GM12865 (cell line): ENCODE data around the gene COPZ1.

Experiments
- DNase-seq: peaks from one replicate; pipeline ENCODE4 v3.0.0; 2010; ENCODE audit warnings: low read depth
- H3K4me3 ChIP-seq: 2 replicates; pipeline ENCODE4 v1.5.1; 2011; ENCODE audit warnings: mild to moderate bottlenecking, low read depth, low read length, control low read depth
- TF ChIP-seq, protein P1 (sequence below): IDR thresholded peaks from 2 replicates; pipeline ENCODE4 v1.5.1; 2011; ENCODE audit warnings: low read length, control low read depth, low read depth, inconsistent platforms; ENCODE audit not compliant: insufficient read depth; ENCODE audit errors: missing control alignments

COPZ1 gene

DNA sequence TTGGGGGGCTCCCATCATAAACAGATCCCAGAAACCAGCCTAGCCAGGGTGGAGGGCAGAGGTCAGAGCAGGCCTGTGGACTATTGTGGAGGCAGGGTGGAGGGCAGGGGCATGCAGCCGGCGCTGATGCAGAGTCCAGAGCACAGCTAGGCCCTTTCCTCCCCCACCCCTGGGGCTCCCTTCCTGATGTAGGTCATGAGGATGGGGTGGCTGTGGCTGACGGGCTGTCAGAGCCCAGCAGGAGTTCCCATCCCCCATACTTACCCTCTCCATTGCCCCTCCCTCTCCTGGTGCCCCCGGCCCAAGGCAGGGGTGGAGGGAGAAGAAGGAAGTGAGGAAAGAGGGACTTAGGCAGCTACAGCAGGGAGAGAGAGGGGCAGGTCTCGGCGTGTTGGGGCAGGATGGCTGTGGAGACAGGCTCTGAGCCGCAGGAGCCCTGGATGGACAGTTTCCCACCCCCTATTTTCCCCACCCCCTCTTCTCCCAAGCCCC, 65.3 kb downstream of the COPZ1 start:
- no peak for DNase-seq
- H3K4me3 ChIP-seq = no peak overlapping the region
- TF ChIP-seq, protein P1, sequence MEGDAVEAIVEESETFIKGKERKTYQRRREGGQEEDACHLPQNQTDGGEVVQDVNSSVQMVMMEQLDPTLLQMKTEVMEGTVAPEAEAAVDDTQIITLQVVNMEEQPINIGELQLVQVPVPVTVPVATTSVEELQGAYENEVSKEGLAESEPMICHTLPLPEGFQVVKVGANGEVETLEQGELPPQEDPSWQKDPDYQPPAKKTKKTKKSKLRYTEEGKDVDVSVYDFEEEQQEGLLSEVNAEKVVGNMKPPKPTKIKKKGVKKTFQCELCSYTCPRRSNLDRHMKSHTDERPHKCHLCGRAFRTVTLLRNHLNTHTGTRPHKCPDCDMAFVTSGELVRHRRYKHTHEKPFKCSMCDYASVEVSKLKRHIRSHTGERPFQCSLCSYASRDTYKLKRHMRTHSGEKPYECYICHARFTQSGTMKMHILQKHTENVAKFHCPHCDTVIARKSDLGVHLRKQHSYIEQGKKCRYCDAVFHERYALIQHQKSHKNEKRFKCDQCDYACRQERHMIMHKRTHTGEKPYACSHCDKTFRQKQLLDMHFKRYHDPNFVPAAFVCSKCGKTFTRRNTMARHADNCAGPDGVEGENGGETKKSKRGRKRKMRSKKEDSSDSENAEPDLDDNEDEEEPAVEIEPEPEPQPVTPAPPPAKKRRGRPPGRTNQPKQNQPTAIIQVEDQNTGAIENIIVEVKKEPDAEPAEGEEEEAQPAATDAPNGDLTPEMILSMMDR = no peak

DNA sequence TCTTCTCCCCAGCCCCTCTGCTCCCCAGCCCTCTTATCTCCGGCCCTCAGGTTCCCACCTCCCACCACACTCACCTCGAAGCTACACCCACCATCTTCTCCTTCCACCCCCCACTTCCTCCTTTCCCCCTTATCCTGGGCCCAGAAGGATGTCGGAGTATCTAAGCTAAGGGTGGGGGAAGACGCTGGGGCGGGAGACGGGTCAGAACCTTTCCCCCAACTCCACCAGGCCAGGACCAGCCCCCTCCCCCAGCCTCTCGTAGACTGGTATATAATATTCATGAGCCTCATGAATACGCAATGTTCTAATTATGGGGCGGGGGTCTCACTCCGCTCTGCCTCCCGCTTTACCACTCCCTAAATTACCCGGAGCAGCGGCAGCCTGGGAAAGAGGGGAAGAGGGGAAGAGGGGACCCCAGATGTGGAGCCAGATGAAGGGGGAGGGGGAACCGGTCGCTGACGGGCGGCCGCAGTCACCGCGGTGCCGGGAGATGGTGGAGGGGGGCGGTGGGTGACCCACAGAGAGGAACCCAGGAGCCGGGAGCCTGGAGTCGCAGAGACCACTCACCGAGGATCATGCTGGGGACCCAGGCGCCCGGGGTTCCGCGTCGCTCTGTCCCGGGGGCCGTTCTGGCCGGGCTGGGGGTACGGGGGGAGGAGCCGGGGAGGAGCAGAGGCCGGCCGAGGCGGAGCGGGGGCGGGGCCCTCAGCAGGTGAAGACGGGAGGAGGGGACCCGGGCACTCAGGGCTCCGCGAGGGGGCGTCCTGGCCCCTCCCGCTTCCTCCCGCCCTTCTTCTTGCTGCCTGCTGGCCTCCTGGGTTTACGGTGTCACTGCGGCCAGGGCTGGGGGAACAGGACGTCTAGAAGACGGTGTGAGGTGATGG, 66.0 kb downstream of the COPZ1 start:
- H3K4me3 ChIP-seq = peak overlapping the region; percentile 45
- DNase-seq = peak; percentile 64
- TF ChIP-seq, protein P1 = peak; percentile 21

DNA sequence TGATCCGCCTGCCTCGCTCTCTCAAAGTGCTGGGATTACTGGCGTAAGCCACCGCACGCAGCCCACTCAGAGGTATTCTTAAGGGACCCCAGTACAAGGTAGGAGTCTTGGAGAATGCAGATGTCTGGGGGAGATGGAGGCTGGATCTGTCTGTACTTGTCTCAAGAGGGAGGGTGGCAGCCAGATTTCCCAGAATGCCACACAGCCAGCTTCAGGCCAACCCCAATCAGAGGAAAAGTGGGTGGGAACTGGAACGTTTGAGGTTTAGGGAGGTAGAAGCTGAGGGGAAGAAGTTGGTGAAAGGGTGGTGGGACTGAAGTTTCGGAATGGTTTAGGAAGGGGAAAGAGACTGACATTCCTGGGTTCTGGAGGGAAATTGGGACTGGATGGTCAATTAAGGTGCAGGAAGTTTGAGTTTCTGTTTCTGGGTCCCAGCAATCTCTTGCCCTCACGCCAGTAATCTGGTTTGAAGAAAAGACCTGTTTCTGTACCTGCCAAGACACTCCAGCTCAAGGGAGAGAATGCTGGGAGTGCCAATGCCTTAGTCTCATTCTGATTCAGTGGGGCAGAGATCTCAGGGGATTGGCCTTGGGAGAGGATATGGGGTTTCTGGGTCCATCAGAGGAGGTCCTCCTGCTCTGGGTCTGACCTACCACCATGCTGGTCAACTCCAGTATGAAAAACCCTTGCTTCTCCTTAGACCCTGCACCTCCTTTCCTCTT, 67.7 kb downstream of the COPZ1 start:
- H3K4me3 ChIP-seq = no peak overlapping the region
- TF ChIP-seq, protein P1 = no peak
- no peak for DNase-seq

DNA sequence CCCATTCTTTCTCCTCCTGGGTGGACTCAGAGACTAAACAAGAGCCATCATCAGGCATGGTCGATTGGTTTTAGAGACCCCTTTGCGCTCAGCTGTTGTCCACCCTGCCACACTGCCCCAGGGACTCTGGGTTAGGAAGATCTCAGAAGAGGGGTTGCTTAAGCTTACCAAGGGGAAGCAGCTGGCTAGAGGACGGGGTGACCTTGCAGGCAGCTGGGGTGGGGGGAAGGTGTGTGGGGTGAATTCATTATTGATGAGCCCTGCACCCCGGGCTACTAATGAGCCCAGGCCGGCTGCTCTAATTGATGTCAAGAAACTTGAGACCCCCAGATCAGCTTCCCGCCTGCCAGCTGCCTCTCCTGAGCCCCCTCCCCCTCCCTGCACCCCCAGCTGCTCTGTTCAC, 68.3 kb downstream of the COPZ1 start:
- no peak for DNase-seq
- H3K4me3 ChIP-seq = no peak overlapping the region
- TF ChIP-seq, protein P1 = no peak

DNA sequence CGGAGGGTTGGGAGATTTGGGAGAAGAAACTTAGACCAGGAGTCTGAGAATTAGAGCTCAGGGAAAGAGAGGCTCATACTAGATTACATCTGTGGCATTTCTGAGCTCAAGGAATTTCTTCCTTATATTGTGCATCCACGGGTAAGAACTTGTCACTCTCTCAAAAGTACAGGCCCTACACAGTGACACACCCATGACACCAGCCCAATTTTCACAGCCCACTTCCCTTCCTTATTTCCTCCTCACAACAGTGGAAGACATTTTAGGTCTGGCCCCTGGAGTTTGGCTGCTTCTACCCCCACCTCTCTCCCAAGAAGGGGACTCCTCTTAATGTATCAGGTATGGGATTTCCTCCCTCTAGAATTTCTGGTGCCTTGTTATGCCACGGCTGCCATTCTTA, 68.8 kb downstream of the COPZ1 start:
- no peak overlapping the region for H3K4me3 ChIP-seq
- TF ChIP-seq, protein P1 = no peak
- no peak for DNase-seq

DNA sequence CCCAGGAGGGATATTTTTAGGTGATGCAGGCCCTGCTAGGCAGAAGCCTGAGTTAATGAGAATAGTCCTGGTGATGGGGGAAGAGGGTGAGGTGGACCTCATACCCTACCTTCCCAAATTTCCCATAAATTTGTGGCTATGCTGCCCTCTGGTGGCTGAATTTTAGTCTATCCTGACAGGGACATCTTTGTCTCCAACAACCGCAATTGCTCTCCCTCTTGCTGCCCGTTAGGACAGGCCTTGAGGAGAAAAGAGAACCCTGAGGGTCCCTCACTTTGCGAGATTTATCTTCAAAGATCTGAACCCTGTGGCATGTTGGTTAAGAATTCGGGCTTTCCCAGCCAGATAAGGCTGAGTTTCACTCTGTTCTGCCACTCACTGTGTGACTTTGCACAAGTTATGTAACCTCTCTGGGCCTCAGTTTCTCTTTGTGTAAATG, 69.4 kb downstream of the COPZ1 start:
- TF ChIP-seq, protein P1 = peak; percentile 62
- DNase-seq = peak; percentile 55
- H3K4me3 ChIP-seq = no peak overlapping the region
